Endodermal cell (in vitro differentiated cells): Measurements from ENCODE around the gene AK8. TPM values are rescaled to one million over a fixed set of nuclear protein-coding genes. Genes with fewer than 3 reads are reported as not detected.

Source experiments
- DNase-seq: peaks from one replicate; pipeline ENCODE4 v3.0.0-alpha.2; 2017
- H3K27ac ChIP-seq: 2 replicates; pipeline ENCODE4 v1.5.1; 2013; ENCODE audit warnings: mild to moderate bottlenecking, low read depth, low read length, moderate library complexity
- H3K27me3 ChIP-seq: 2 replicates; pipeline ENCODE4 v1.6.1; 2013; ENCODE audit warnings: mild to moderate bottlenecking, low read length, moderate library complexity; ENCODE audit not compliant: insufficient read depth, control insufficient read depth, poor library complexity, severe bottlenecking
- H3K36me3 ChIP-seq: 2 replicates; pipeline ENCODE4 v1.7.0; 2013; ENCODE audit warnings: mild to moderate bottlenecking, low read length, moderate library complexity; ENCODE audit not compliant: control insufficient read depth, insufficient read depth
- H3K4me1 ChIP-seq: one replicate; pipeline ENCODE4 v1.7.0; 2013; ENCODE audit warnings: low read length; ENCODE audit not compliant: control insufficient read depth, insufficient read depth
- H3K4me3 ChIP-seq: 2 replicates; pipeline ENCODE4 v1.5.1; 2013; ENCODE audit warnings: mild to moderate bottlenecking, low read length, moderate library complexity
- H3K9ac ChIP-seq: 2 replicates; pipeline ENCODE4 v1.6.1; 2013; ENCODE audit warnings: mild to moderate bottlenecking, low read length, moderate library complexity; ENCODE audit not compliant: poor library complexity, severe bottlenecking; ENCODE audit errors: extremely low read depth
- H3K9me3 ChIP-seq: 2 replicates; pipeline ENCODE4 v1.6.1; 2013; ENCODE audit warnings: mild to moderate bottlenecking, low read length, moderate library complexity; ENCODE audit not compliant: control insufficient read depth
- H3K27ac Mint-ChIP-seq: 2 replicates; pipeline ENCODE4 v1.8.0; 2020; ENCODE audit warnings: mixed read lengths
- H3K27me3 Mint-ChIP-seq: 2 replicates; pipeline ENCODE4 v1.8.0; 2021; ENCODE audit warnings: mild to moderate bottlenecking, mixed read lengths; ENCODE audit not compliant: insufficient read depth
- H3K36me3 Mint-ChIP-seq: 2 replicates; pipeline ENCODE4 v1.8.0; 2020; ENCODE audit warnings: low read depth, mixed read lengths
- H3K4me1 Mint-ChIP-seq: 2 replicates; pipeline ENCODE4 v1.8.0; 2020; ENCODE audit warnings: mixed read lengths
- H3K4me3 Mint-ChIP-seq: 2 replicates; pipeline ENCODE4 v1.8.0; 2020; ENCODE audit warnings: mild to moderate bottlenecking, moderate library complexity, mixed read lengths
- H3K9me3 Mint-ChIP-seq: 2 replicates; pipeline ENCODE4 v1.8.0; 2020; ENCODE audit warnings: mild to moderate bottlenecking, mixed read lengths
- WGBS, 2 experiments: methylation state at CpG; one replicate each; pipeline versions ENCODE4 v1.1.5 to v1.1.7; 2013; ENCODE audit warnings: missing lambda C conversion rate in 2 of 2, mixed read lengths in 1 of 2; ENCODE audit not compliant: insufficient coverage in 1 of 2, insufficient read length in 1 of 2; 5-methylcytosine and 5-hydroxymethylcytosine counted together
- total RNA-seq, 2 donors: library from RNA; stranded (reverse); fragmentation: NEBNext Ultra II Directional in 1 of 2; extraction: Animal tissue kit (Norgen Biotek cat#: 25700) in 1 of 2; gene quantifications; 2 replicates in 1 of 2; 3 replicates in 1 of 2; pipeline ENCODE4 v1.2.1, GENCODE V29; 2021
- TF ChIP-seq, protein P1 (sequence below): fragments of 200-600 bp; sonication (generic); conservative IDR thresholded peaks from 2 replicates; pipeline ENCODE4 v1.5.0; 2021; ENCODE audit warnings: antibody characterized with exemption, mild to moderate bottlenecking

Gene AK8
- total RNA-seq, 2 donors from 2014 or later, result 1.3 to 2.6 TPM

DNA sequence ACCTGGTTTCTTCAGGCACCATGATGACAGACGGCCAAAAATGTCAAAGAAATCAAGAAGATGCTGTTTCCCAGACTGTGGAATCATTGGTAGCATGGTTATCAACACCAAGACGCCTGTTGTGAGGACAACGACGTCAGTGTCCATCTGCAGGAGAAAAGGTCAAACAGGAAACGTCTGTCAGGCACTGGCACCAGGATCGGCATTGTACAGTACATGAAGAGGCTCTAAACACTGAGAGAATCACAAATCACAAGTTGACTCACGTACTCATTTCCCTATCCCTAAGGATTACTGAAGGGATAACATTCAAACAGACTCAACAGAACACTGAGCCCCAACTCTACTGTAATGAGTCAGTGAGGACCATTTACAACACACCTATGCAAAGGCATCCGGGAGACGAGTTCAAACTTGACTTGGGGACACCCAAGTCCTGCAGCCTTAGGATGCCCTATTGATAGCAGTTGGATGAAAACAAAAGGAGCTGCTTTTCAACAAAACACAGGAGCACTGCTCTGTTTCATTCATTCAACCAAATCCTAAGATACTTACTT is 45.3 kb upstream of the AK8 start:
- H3K36me3 ChIP-seq, result peaks cover 93% of the 10 kb centered on the region
- H3K9me3 ChIP-seq, result no peaks in the 10 kb centered on the region
- no peak overlapping the region for H3K4me3 ChIP-seq
- no peaks in the 10 kb centered on the region for H3K9me3 Mint-ChIP-seq
- no peak overlapping the region for H3K4me3 Mint-ChIP-seq
- peaks cover 60% of the 10 kb centered on the region for H3K36me3 Mint-ChIP-seq
- no peaks in the 10 kb centered on the region for H3K27me3 ChIP-seq
- WGBS, 2 experiments, result 92 to 93% methylated on average over 9 of the region's 9 CpGs
- H3K9ac ChIP-seq, result no peak overlapping the region
- no peaks in the 10 kb centered on the region for H3K4me1 ChIP-seq
- DNase-seq, result no peak
- H3K4me1 Mint-ChIP-seq, result no peaks in the 10 kb centered on the region
- H3K27me3 Mint-ChIP-seq, result no peaks in the 10 kb centered on the region
- no peak overlapping the region for H3K27ac Mint-ChIP-seq
- TF ChIP-seq, protein P1, sequence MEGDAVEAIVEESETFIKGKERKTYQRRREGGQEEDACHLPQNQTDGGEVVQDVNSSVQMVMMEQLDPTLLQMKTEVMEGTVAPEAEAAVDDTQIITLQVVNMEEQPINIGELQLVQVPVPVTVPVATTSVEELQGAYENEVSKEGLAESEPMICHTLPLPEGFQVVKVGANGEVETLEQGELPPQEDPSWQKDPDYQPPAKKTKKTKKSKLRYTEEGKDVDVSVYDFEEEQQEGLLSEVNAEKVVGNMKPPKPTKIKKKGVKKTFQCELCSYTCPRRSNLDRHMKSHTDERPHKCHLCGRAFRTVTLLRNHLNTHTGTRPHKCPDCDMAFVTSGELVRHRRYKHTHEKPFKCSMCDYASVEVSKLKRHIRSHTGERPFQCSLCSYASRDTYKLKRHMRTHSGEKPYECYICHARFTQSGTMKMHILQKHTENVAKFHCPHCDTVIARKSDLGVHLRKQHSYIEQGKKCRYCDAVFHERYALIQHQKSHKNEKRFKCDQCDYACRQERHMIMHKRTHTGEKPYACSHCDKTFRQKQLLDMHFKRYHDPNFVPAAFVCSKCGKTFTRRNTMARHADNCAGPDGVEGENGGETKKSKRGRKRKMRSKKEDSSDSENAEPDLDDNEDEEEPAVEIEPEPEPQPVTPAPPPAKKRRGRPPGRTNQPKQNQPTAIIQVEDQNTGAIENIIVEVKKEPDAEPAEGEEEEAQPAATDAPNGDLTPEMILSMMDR, result no peak
- H3K27ac ChIP-seq, result no peak overlapping the region

DNA sequence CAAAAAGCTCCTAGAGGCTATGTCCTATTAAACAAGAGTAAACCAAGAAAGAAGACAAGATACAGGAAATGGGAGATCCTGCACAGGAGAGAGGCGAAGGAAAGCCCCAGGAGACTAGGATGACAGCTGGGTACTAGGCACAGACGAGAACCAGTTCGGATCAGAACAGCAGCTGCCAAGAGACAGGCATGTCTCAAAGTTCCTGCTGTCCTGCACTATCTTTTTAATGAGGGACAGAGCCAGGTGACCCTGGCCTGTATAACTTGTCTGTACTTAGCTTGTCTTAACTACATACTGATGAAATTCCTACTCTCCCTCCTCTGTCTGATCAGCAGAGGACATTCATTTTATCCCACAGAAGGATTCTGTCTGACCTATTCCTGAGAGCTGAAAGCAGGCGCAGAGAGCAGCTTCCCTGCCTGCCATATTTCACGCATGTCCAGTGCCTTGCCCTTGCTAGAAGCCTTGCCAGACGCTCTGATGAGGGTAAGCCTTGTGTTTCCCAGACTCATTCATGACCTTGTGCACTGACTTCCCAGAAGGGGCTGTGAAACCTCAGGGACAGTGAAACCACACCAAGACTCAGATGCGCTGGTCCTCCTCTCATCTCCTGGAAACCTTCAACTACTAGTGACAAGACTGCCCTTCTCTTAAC is 41.7 kb upstream of the AK8 start:
- no peaks in the 10 kb centered on the region for H3K4me1 ChIP-seq
- H3K9me3 ChIP-seq, result no peaks in the 10 kb centered on the region
- no peak overlapping the region for H3K27ac ChIP-seq
- Mint-ChIP-seq H3K4me3 (no peak overlapping the region), H3K27me3 (no peaks in the 10 kb centered on the region), H3K9me3 (no peaks in the 10 kb centered on the region), H3K27ac (no peak overlapping the region), H3K4me1 (no peaks in the 10 kb centered on the region), H3K36me3 (peaks cover 63% of the 10 kb centered on the region)
- H3K27me3 ChIP-seq, result no peaks in the 10 kb centered on the region
- TF ChIP-seq, protein P1, result no peak
- peaks cover 92% of the 10 kb centered on the region for H3K36me3 ChIP-seq
- H3K9ac ChIP-seq, result no peak overlapping the region
- 92% methylated on average over 6 to 7 of the region's 7 CpGs for WGBS, 2 experiments
- DNase-seq, result no peak
- no peak overlapping the region for H3K4me3 ChIP-seq

DNA sequence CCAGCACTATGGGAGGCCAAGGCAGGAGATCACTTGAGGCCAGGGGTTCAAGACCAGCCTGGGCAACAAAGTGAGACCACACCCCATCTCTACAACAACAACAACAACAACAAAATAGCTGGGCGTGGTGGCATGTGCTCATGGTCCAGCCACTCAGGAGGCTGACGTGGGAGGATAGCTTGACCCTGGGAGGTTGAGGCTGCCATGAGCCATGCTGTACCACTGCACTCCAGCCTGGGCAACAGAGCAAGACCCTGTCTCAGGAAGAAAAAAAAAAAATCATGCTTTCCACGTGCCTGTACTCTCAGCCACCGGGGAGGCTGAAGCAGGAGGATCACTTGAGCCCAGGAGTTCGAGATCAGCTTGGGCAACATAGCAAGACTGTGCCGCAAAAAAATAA is 36.8 kb upstream of the AK8 start:
- H3K4me3 ChIP-seq, result no peak overlapping the region
- Mint-ChIP-seq H3K9me3 (no peaks in the 10 kb centered on the region), H3K27me3 (no peaks in the 10 kb centered on the region), H3K36me3 (peaks cover 62% of the 10 kb centered on the region), H3K27ac (no peak overlapping the region), H3K4me1 (no peaks in the 10 kb centered on the region), H3K4me3 (no peak overlapping the region)
- H3K27me3 ChIP-seq, result no peaks in the 10 kb centered on the region
- no peaks in the 10 kb centered on the region for H3K4me1 ChIP-seq
- no peak overlapping the region for H3K9ac ChIP-seq
- H3K9me3 ChIP-seq, result no peaks in the 10 kb centered on the region
- TF ChIP-seq, protein P1, result no peak
- no peak overlapping the region for H3K27ac ChIP-seq
- no peak for DNase-seq
- 94 to 96% methylated on average over 3 to 6 of the region's 6 CpGs for WGBS, 2 experiments
- H3K36me3 ChIP-seq, result peaks cover 83% of the 10 kb centered on the region
